Stomach (tissue), 4 donors: ENCODE data around the gene TOR3A.

Source experiments
- CTCF ChIP-seq, 7 experiments: fragments of 450-650 bp in 4 of 7; fragments of 200-600 bp in 3 of 7; sonication (generic) in 3 of 7; IDR thresholded peaks; one replicate each; pipeline ENCODE4 v1.5.1; 2016 to 2019; ENCODE audit warnings: antibody characterized with exemption in 7 of 7, control low read depth in 2 of 7, mild to moderate bottlenecking in 1 of 7
- EP300 ChIP-seq: sonication (generic); formaldehyde crosslinking; IDR thresholded peaks from one replicate; pipeline ENCODE4 v1.6.1; 2017; ENCODE audit warnings: antibody characterized with exemption
- POLR2AphosphoS5 ChIP-seq, 3 donors: sonication (generic); formaldehyde crosslinking; IDR thresholded peaks; one replicate each; pipeline ENCODE4 v1.6.1; 2016; ENCODE audit warnings: antibody characterized with exemption in 3 of 3

- TF ChIP-seq POLR2AphosphoS5 (IDR thresholded peaks at IDR 0.05), result no peak
- TF ChIP-seq EP300, result no peak
- TF ChIP-seq CTCF (IDR thresholded peaks at IDR 0.05), result no peak
Measured at GRCh38 chr1:179120736-179121135, 38.9 kb downstream of the TOR3A start.
